ENCODE measurements around the gene LHCGR.

Gene LHCGR

GRCh38 chr2:48722391-48722790, 33.1 kb downstream of the LHCGR start:
- Histone ChIP-seq H3K27ac (ENCODE audit: low read depth, low read length) (no peak overlapping the region), H3K27me3 (ENCODE audit: control insufficient read depth, insufficient read depth, low read length) (no peaks in the 10 kb centered on the region), H3K4me1 (ENCODE audit: control insufficient read depth, insufficient read depth, low read length) (0 out of 2 replicates have a peak, but pooled peaks cover 3% of the 10 kb centered on the region), H3K4me3 (ENCODE audit: low read depth, low read length) (no peak overlapping the region), H3K9me3 (ENCODE audit: control insufficient read depth, insufficient read depth, low read depth, low read length) (no peaks in the 10 kb centered on the region), H3K9ac (ENCODE audit: low read length) (no peak overlapping the region), H3K36me3 (ENCODE audit: control insufficient read depth, insufficient read depth, low read length) (no peaks in the 10 kb centered on the region)

GRCh38 chr2:48721158-48721557, 34.4 kb downstream of the LHCGR start:
- no peaks in the 10 kb centered on the region for H3K9me3 ChIP-seq (ENCODE audit: control insufficient read depth, insufficient read depth, low read depth, low read length)
- 0 out of 2 replicates have a peak, but pooled peaks cover 3% of the 10 kb centered on the region for H3K4me1 ChIP-seq (ENCODE audit: control insufficient read depth, insufficient read depth, low read length)
- H3K36me3 ChIP-seq (ENCODE audit: control insufficient read depth, insufficient read depth, low read length): no peaks in the 10 kb centered on the region
- H3K4me3 ChIP-seq (ENCODE audit: low read depth, low read length): no peak overlapping the region
- H3K9ac ChIP-seq (ENCODE audit: low read length): no peak overlapping the region
- H3K27ac ChIP-seq (ENCODE audit: low read depth, low read length): no peak overlapping the region
- no peaks in the 10 kb centered on the region for H3K27me3 ChIP-seq (ENCODE audit: control insufficient read depth, insufficient read depth, low read length)

- no peak overlapping the region for H3K9ac ChIP-seq (ENCODE audit: low read length)
Measured at GRCh38 chr2:48719480-48720177, 35.9 kb downstream of the LHCGR start.

GRCh38 chr2:48717846-48718245, 37.7 kb downstream of the LHCGR start:
- H3K27me3 ChIP-seq (ENCODE audit: control insufficient read depth, insufficient read depth, low read length): no peaks in the 10 kb centered on the region
- no peak overlapping the region for H3K4me3 ChIP-seq (ENCODE audit: low read depth, low read length)
- H3K4me1 ChIP-seq (ENCODE audit: control insufficient read depth, insufficient read depth, low read length): no peaks in the 10 kb centered on the region
- no peaks in the 10 kb centered on the region for H3K36me3 ChIP-seq (ENCODE audit: control insufficient read depth, insufficient read depth, low read length)
- no peak overlapping the region for H3K9ac ChIP-seq (ENCODE audit: low read length)
- H3K27ac ChIP-seq (ENCODE audit: low read depth, low read length): no peak overlapping the region
- no peaks in the 10 kb centered on the region for H3K9me3 ChIP-seq (ENCODE audit: control insufficient read depth, insufficient read depth, low read depth, low read length)

More at GRCh38 chr2:48719480-48720177, 35.9 kb downstream of the LHCGR start:
- H3K27ac ChIP-seq (ENCODE audit: low read depth, low read length): no peak overlapping the region
- H3K4me1 ChIP-seq (ENCODE audit: control insufficient read depth, insufficient read depth, low read length): 0 out of 2 replicates have a peak, but pooled peaks cover 3% of the 10 kb centered on the region
- H3K9me3 ChIP-seq (ENCODE audit: control insufficient read depth, insufficient read depth, low read depth, low read length): no peaks in the 10 kb centered on the region
- no peak overlapping the region for H3K4me3 ChIP-seq (ENCODE audit: low read depth, low read length)
- H3K36me3 ChIP-seq (ENCODE audit: control insufficient read depth, insufficient read depth, low read length): no peaks in the 10 kb centered on the region
- no peaks in the 10 kb centered on the region for H3K27me3 ChIP-seq (ENCODE audit: control insufficient read depth, insufficient read depth, low read length)

GRCh38 chr2:48715956-48716355, 39.6 kb downstream of the LHCGR start:
- Histone ChIP-seq H3K9ac (ENCODE audit: low read length) (no peak overlapping the region), H3K36me3 (ENCODE audit: control insufficient read depth, insufficient read depth, low read length) (no peaks in the 10 kb centered on the region), H3K4me1 (ENCODE audit: control insufficient read depth, insufficient read depth, low read length) (no peaks in the 10 kb centered on the region), H3K27ac (ENCODE audit: low read depth, low read length) (no peak overlapping the region), H3K4me3 (ENCODE audit: low read depth, low read length) (no peak overlapping the region), H3K9me3 (ENCODE audit: control insufficient read depth, insufficient read depth, low read depth, low read length) (no peaks in the 10 kb centered on the region), H3K27me3 (ENCODE audit: control insufficient read depth, insufficient read depth, low read length) (no peaks in the 10 kb centered on the region)

- H3K4me1 ChIP-seq (ENCODE audit: control insufficient read depth, insufficient read depth, low read length): no peaks in the 10 kb centered on the region
- no peak overlapping the region for H3K4me3 ChIP-seq (ENCODE audit: low read depth, low read length)
- no peak overlapping the region for H3K27ac ChIP-seq (ENCODE audit: low read depth, low read length)
- no peaks in the 10 kb centered on the region for H3K27me3 ChIP-seq (ENCODE audit: control insufficient read depth, insufficient read depth, low read length)
- no peak overlapping the region for H3K9ac ChIP-seq (ENCODE audit: low read length)
- no peaks in the 10 kb centered on the region for H3K36me3 ChIP-seq (ENCODE audit: control insufficient read depth, insufficient read depth, low read length)
- no peaks in the 10 kb centered on the region for H3K9me3 ChIP-seq (ENCODE audit: control insufficient read depth, insufficient read depth, low read depth, low read length)
Measured at GRCh38 chr2:48715042-48715899, 40.3 kb downstream of the LHCGR start.

GRCh38 chr2:48714245-48714644, 41.3 kb downstream of the LHCGR start:
- H3K36me3 ChIP-seq (ENCODE audit: control insufficient read depth, insufficient read depth, low read length): no peaks in the 10 kb centered on the region
- H3K9ac ChIP-seq (ENCODE audit: low read length): no peak overlapping the region
- no peak overlapping the region for H3K27ac ChIP-seq (ENCODE audit: low read depth, low read length)
- H3K9me3 ChIP-seq (ENCODE audit: control insufficient read depth, insufficient read depth, low read depth, low read length): no peaks in the 10 kb centered on the region
- H3K27me3 ChIP-seq (ENCODE audit: control insufficient read depth, insufficient read depth, low read length): no peaks in the 10 kb centered on the region
- no peaks in the 10 kb centered on the region for H3K4me1 ChIP-seq (ENCODE audit: control insufficient read depth, insufficient read depth, low read length)
- no peak overlapping the region for H3K4me3 ChIP-seq (ENCODE audit: low read depth, low read length)

GRCh38 chr2:48713647-48714046, 41.9 kb downstream of the LHCGR start:
- H3K27me3 ChIP-seq (ENCODE audit: control insufficient read depth, insufficient read depth, low read length): no peaks in the 10 kb centered on the region
- no peaks in the 10 kb centered on the region for H3K9me3 ChIP-seq (ENCODE audit: control insufficient read depth, insufficient read depth, low read depth, low read length)
- H3K9ac ChIP-seq (ENCODE audit: low read length): no peak overlapping the region
- H3K36me3 ChIP-seq (ENCODE audit: control insufficient read depth, insufficient read depth, low read length): no peaks in the 10 kb centered on the region
- H3K4me1 ChIP-seq (ENCODE audit: control insufficient read depth, insufficient read depth, low read length): no peaks in the 10 kb centered on the region
- H3K4me3 ChIP-seq (ENCODE audit: low read depth, low read length): no peak overlapping the region
- no peak overlapping the region for H3K27ac ChIP-seq (ENCODE audit: low read depth, low read length)

- H3K9ac ChIP-seq (ENCODE audit: low read length): no peak overlapping the region
- H3K27me3 ChIP-seq (ENCODE audit: control insufficient read depth, insufficient read depth, low read length): no peaks in the 10 kb centered on the region
- no peaks in the 10 kb centered on the region for H3K36me3 ChIP-seq (ENCODE audit: control insufficient read depth, insufficient read depth, low read length)
- H3K9me3 ChIP-seq (ENCODE audit: control insufficient read depth, insufficient read depth, low read depth, low read length): no peaks in the 10 kb centered on the region
- no peak overlapping the region for H3K27ac ChIP-seq (ENCODE audit: low read depth, low read length)
- H3K4me1 ChIP-seq (ENCODE audit: control insufficient read depth, insufficient read depth, low read length): no peaks in the 10 kb centered on the region
- no peak overlapping the region for H3K4me3 ChIP-seq (ENCODE audit: low read depth, low read length)
Measured at GRCh38 chr2:48712151-48712550, 43.4 kb downstream of the LHCGR start.

GRCh38 chr2:48711343-48711742, 44.2 kb downstream of the LHCGR start:
- Histone ChIP-seq H3K27ac (ENCODE audit: low read depth, low read length) (no peak overlapping the region), H3K4me3 (ENCODE audit: low read depth, low read length) (no peak overlapping the region), H3K27me3 (ENCODE audit: control insufficient read depth, insufficient read depth, low read length) (no peaks in the 10 kb centered on the region), H3K9me3 (ENCODE audit: control insufficient read depth, insufficient read depth, low read depth, low read length) (no peaks in the 10 kb centered on the region), H3K4me1 (ENCODE audit: control insufficient read depth, insufficient read depth, low read length) (no peaks in the 10 kb centered on the region), H3K9ac (ENCODE audit: low read length) (no peak overlapping the region), H3K36me3 (ENCODE audit: control insufficient read depth, insufficient read depth, low read length) (no peaks in the 10 kb centered on the region)

Data from HUES6 (cell line).